Mesenchymal stem cell (in vitro differentiated cells and primary cell): ENCODE measurements around the gene TGFB3.
A peak's percentile ranks its signal among the peaks of the same experiment; 100 is the strongest.

Experiments
- DNase-seq: peaks from one replicate; pipeline ENCODE4 v3.0.0-alpha.2; 2013
- H2AFZ ChIP-seq: one replicate; pipeline ENCODE4 v1.6.1; 2013; ENCODE audit warnings: low read depth, mild to moderate bottlenecking, control low read depth, inconsistent platforms, low read length, moderate library complexity
- H2AK5ac ChIP-seq: 2 replicates; pipeline ENCODE4 v1.6.1; 2013; ENCODE audit warnings: low read length, moderate library complexity, mild to moderate bottlenecking, inconsistent platforms; ENCODE audit not compliant: severe bottlenecking
- H2BK120ac ChIP-seq: one replicate; pipeline ENCODE4 v1.6.1; 2013; ENCODE audit warnings: low read depth, mild to moderate bottlenecking, inconsistent platforms, low read length, moderate library complexity
- H2BK12ac ChIP-seq, 2 experiments: one replicate each; pipeline ENCODE4 v1.6.1; 2013; ENCODE audit warnings: inconsistent platforms in 2 of 2, low read length in 2 of 2, mild to moderate bottlenecking in 2 of 2, moderate library complexity in 2 of 2, control low read depth in 1 of 2
- H2BK15ac ChIP-seq: one replicate; pipeline ENCODE4 v1.6.1; 2013; ENCODE audit warnings: mild to moderate bottlenecking, low read depth, inconsistent platforms; ENCODE audit not compliant: poor library complexity, severe bottlenecking
- H2BK5ac ChIP-seq: 2 replicates; pipeline ENCODE4 v1.6.1; 2013; ENCODE audit warnings: low read depth, mild to moderate bottlenecking, low read length, control low read depth, inconsistent platforms; ENCODE audit not compliant: poor library complexity, severe bottlenecking
- H3K14ac ChIP-seq, 2 experiments: one replicate each; pipeline ENCODE4 v1.6.1; 2013; ENCODE audit warnings: inconsistent platforms in 2 of 2, low read length in 2 of 2, control low read depth in 1 of 2, mild to moderate bottlenecking in 1 of 2, moderate library complexity in 1 of 2
- H3K18ac ChIP-seq, 2 experiments: one replicate each; pipeline ENCODE4 v1.6.1; 2013; ENCODE audit warnings: inconsistent platforms in 2 of 2, low read length in 2 of 2, control low read depth in 1 of 2, low read depth in 1 of 2, mild to moderate bottlenecking in 1 of 2
- H3K23ac ChIP-seq, 2 experiments: one replicate each; pipeline ENCODE4 v1.6.1; 2013; ENCODE audit warnings: inconsistent platforms in 2 of 2, low read length in 2 of 2, mild to moderate bottlenecking in 2 of 2, moderate library complexity in 2 of 2, control low read depth in 1 of 2
- H3K27ac ChIP-seq: 2 replicates; pipeline ENCODE4 v1.5.1; 2013; ENCODE audit warnings: mild to moderate bottlenecking, moderate library complexity, low read length, control low read depth, inconsistent platforms; ENCODE audit not compliant: poor library complexity, severe bottlenecking
- H3K27me3 ChIP-seq, 2 experiments: 2 replicates each; pipeline versions ENCODE4 v1.6.1 to v1.7.0; 2013; ENCODE audit warnings: low read length in 2 of 2, mild to moderate bottlenecking in 2 of 2, moderate library complexity in 2 of 2, control low read depth in 1 of 2, inconsistent platforms in 1 of 2; ENCODE audit not compliant: control insufficient read depth in 1 of 2, insufficient read depth in 1 of 2
- H3K36me3 ChIP-seq, 2 experiments: 2 replicates each; pipeline versions ENCODE4 v1.6.1 to v1.7.0; 2013; ENCODE audit warnings: low read length in 2 of 2, control low read depth in 1 of 2, inconsistent platforms in 1 of 2, low read depth in 1 of 2, mild to moderate bottlenecking in 1 of 2; ENCODE audit not compliant: insufficient read depth in 2 of 2, control insufficient read depth in 1 of 2
- H3K4ac ChIP-seq, 2 experiments: one replicate each; pipeline ENCODE4 v1.6.1; 2013; ENCODE audit warnings: inconsistent platforms in 2 of 2, low read length in 2 of 2, mild to moderate bottlenecking in 2 of 2, moderate library complexity in 2 of 2, control low read depth in 1 of 2, low read depth in 1 of 2
- H3K4me1 ChIP-seq: 2 replicates; pipeline ENCODE4 v1.6.1; 2013; ENCODE audit warnings: low read depth, low read length, control low read depth; ENCODE audit not compliant: control insufficient read depth, insufficient read depth
- H3K4me2 ChIP-seq: 2 replicates; pipeline ENCODE4 v1.6.1; 2013; ENCODE audit warnings: low read length, mild to moderate bottlenecking, inconsistent platforms; ENCODE audit not compliant: poor library complexity, severe bottlenecking
- H3K4me3 ChIP-seq, 2 experiments: 2 replicates each; pipeline versions ENCODE4 v1.5.1 to v1.7.0; 2013; ENCODE audit warnings: low read length in 2 of 2, mild to moderate bottlenecking in 2 of 2, control low read depth in 1 of 2, low read depth in 1 of 2; ENCODE audit not compliant: insufficient read depth in 1 of 2
- H3K79me1 ChIP-seq: replicated peaks from 2 replicates; pipeline ENCODE4 v1.6.1; 2013; ENCODE audit warnings: mild to moderate bottlenecking, control low read depth, low read length, inconsistent platforms; ENCODE audit not compliant: poor library complexity, severe bottlenecking
- H3K9ac ChIP-seq: 2 replicates; pipeline ENCODE4 v1.7.0; 2013; ENCODE audit warnings: mild to moderate bottlenecking, low read length, moderate library complexity
- H3K9me3 ChIP-seq: 2 replicates; pipeline ENCODE4 v1.7.0; 2013; ENCODE audit warnings: mild to moderate bottlenecking, low read length; ENCODE audit not compliant: control insufficient read depth
- H4K8ac ChIP-seq: one replicate; pipeline ENCODE4 v1.6.1; 2013; ENCODE audit warnings: inconsistent platforms, mild to moderate bottlenecking, low read length, moderate library complexity
- H4K91ac ChIP-seq: one replicate; pipeline ENCODE4 v1.6.1; 2013; ENCODE audit warnings: mild to moderate bottlenecking, low read length, inconsistent platforms
- WGBS: methylation state at CpG from one replicate; pipeline ENCODE4 v1.1.7; 2013; ENCODE audit warnings: mixed read lengths; 5-methylcytosine and 5-hydroxymethylcytosine counted together

Gene TGFB3

GRCh38 chr14:75979648-75980565 is 1.9 kb downstream of the TGFB3 start:
- Histone ChIP-seq H3K23ac (no peak overlapping the region), H4K91ac (no peak overlapping the region), H3K4me3 (peak overlapping the region in 1 of 2 experiments; percentile 78), H4K8ac (no peak overlapping the region), H3K18ac (no peak overlapping the region), H3K9ac (peak overlapping the region; percentile 90), H3K79me1 (peaks cover 24% of the 10 kb centered on the region), H3K14ac (no peak overlapping the region), H3K9me3 (no peaks in the 10 kb centered on the region), H3K27me3 (no peaks in the 10 kb centered on the region), H2AFZ (no peak overlapping the region), H2BK15ac (no peak overlapping the region), H3K36me3 (no peaks in the 10 kb centered on the region), H3K4ac (no peak overlapping the region), H3K4me1 (peaks cover 34% of the 10 kb centered on the region), H2BK5ac (no peak overlapping the region), H2BK12ac (no peak overlapping the region), H2BK120ac (no peak overlapping the region), H2AK5ac (no peak overlapping the region), H3K4me2 (peak overlapping the region; percentile 30), H3K27ac (no peak overlapping the region)
- no peak for DNase-seq
- 91% methylated on average over 27 of the region's 27 CpGs for WGBS

- Histone ChIP-seq H3K27me3 (no peaks in the 10 kb centered on the region), H3K4me3 (peak overlapping the region in 1 of 2 experiments; percentile 78), H3K36me3 (no peaks in the 10 kb centered on the region), H3K23ac (no peak overlapping the region), H2BK5ac (no peak overlapping the region), H3K4me2 (peak overlapping the region; percentile 7), H2BK15ac (no peak overlapping the region), H2AK5ac (no peak overlapping the region), H2AFZ (no peak overlapping the region), H3K27ac (no peak overlapping the region), H3K4me1 (peaks cover 34% of the 10 kb centered on the region), H3K9me3 (no peaks in the 10 kb centered on the region), H3K4ac (no peak overlapping the region), H4K8ac (no peak overlapping the region), H3K14ac (no peak overlapping the region), H2BK120ac (no peak overlapping the region), H3K79me1 (peaks cover 24% of the 10 kb centered on the region), H3K18ac (no peak overlapping the region), H3K9ac (peak overlapping the region; percentile 90), H2BK12ac (no peak overlapping the region), H4K91ac (no peak overlapping the region)
- 72% methylated on average over 14 of the region's 14 CpGs for WGBS
- peak; percentile 18 for DNase-seq
Measured at GRCh38 chr14:75979071-75979571, 2.7 kb downstream of the TGFB3 start.

GRCh38 chr14:75978249-75978731 is 3.5 kb downstream of the TGFB3 start:
- no peak overlapping the region for H2BK5ac ChIP-seq
- H2AFZ ChIP-seq, result no peak overlapping the region
- peaks cover 34% of the 10 kb centered on the region for H3K4me1 ChIP-seq
- H2BK120ac ChIP-seq, result no peak overlapping the region
- H3K14ac ChIP-seq, result no peak overlapping the region
- no peaks in the 10 kb centered on the region for H3K27me3 ChIP-seq
- H3K36me3 ChIP-seq, result no peaks in the 10 kb centered on the region
- H3K4ac ChIP-seq, result no peak overlapping the region
- H4K91ac ChIP-seq, result no peak overlapping the region
- H3K4me3 ChIP-seq, result peak overlapping the region in 1 of 2 experiments; percentile 78
- no peak overlapping the region for H2AK5ac ChIP-seq
- no peak overlapping the region for H3K4me2 ChIP-seq
- H4K8ac ChIP-seq, result no peak overlapping the region
- DNase-seq, result no peak
- no peak overlapping the region for H3K9ac ChIP-seq
- H3K9me3 ChIP-seq, result no peaks in the 10 kb centered on the region
- no peak overlapping the region for H3K18ac ChIP-seq
- H3K23ac ChIP-seq, result peak overlapping the region in 1 of 2 experiments; percentile 70
- H2BK15ac ChIP-seq, result no peak overlapping the region
- peaks cover 25% of the 10 kb centered on the region for H3K79me1 ChIP-seq
- 73% methylated on average over 10 of the region's 10 CpGs for WGBS
- no peak overlapping the region for H3K27ac ChIP-seq
- no peak overlapping the region for H2BK12ac ChIP-seq

- no peak overlapping the region for H3K4me2 ChIP-seq
- no peak overlapping the region for H3K18ac ChIP-seq
- DNase-seq, result no peak
- peak overlapping the region; percentile 33 for H3K9ac ChIP-seq
- H3K4me1 ChIP-seq, result peaks cover 33% of the 10 kb centered on the region
- H3K36me3 ChIP-seq, result no peaks in the 10 kb centered on the region
- H2BK120ac ChIP-seq, result no peak overlapping the region
- no peaks in the 10 kb centered on the region for H3K9me3 ChIP-seq
- H4K8ac ChIP-seq, result no peak overlapping the region
- no peak overlapping the region for H3K27ac ChIP-seq
- WGBS, result 100% methylated on average over 1 of the region's 3 CpGs
- H2BK5ac ChIP-seq, result no peak overlapping the region
- no peak overlapping the region for H2AFZ ChIP-seq
- H4K91ac ChIP-seq, result no peak overlapping the region
- no peak overlapping the region for H3K14ac ChIP-seq
- H3K27me3 ChIP-seq, result no peaks in the 10 kb centered on the region
- no peak overlapping the region for H2BK12ac ChIP-seq
- H3K4me3 ChIP-seq, result no peak overlapping the region
- no peak overlapping the region for H3K23ac ChIP-seq
- no peak overlapping the region for H3K4ac ChIP-seq
- peaks cover 25% of the 10 kb centered on the region for H3K79me1 ChIP-seq
- H2BK15ac ChIP-seq, result no peak overlapping the region
- H2AK5ac ChIP-seq, result no peak overlapping the region
Measured at GRCh38 chr14:75977582-75977943, 4.2 kb downstream of the TGFB3 start.
